Retinal pigment epithelial cell (primary cell): ENCODE measurements around the gene SDC4.

ENCODE experiments used
- DNase-seq: peaks from one replicate; pipeline ENCODE4 v3.0.0-alpha.2; 2010; ENCODE audit warnings: low read depth
- H3K4me3 ChIP-seq: 2 replicates; pipeline ENCODE4 v1.5.1; 2011; ENCODE audit warnings: mild to moderate bottlenecking, low read length, control low read depth, moderate library complexity
- TF ChIP-seq, protein P1 (sequence below): conservative IDR thresholded peaks from 2 replicates; pipeline ENCODE4 v1.5.1; 2011; ENCODE audit warnings: low read depth, low read length, control low read depth, inconsistent platforms

The SDC4 gene

DNA sequence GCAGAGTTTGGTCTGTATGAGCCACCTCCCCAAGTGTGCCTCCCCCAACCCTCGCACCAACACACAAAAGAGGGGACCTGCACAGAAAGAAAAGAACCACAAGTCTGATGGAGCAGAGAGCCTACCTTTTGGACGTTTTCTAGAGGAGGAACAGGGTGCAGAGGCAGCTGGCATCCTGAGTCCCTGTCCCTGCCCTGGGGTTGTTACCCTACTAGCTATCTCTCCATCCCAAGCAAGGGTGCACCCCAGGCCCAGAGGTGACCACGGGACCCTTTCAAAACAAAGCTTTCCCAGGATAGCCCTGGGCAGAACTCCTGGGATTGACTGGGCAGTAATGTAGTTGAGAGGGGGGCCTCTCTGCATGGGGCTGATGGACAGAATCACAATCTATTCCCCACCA is 30.4 kb downstream of the SDC4 start:
- DNase-seq: no peak
- no peak overlapping the region for H3K4me3 ChIP-seq
- TF ChIP-seq, protein P1, sequence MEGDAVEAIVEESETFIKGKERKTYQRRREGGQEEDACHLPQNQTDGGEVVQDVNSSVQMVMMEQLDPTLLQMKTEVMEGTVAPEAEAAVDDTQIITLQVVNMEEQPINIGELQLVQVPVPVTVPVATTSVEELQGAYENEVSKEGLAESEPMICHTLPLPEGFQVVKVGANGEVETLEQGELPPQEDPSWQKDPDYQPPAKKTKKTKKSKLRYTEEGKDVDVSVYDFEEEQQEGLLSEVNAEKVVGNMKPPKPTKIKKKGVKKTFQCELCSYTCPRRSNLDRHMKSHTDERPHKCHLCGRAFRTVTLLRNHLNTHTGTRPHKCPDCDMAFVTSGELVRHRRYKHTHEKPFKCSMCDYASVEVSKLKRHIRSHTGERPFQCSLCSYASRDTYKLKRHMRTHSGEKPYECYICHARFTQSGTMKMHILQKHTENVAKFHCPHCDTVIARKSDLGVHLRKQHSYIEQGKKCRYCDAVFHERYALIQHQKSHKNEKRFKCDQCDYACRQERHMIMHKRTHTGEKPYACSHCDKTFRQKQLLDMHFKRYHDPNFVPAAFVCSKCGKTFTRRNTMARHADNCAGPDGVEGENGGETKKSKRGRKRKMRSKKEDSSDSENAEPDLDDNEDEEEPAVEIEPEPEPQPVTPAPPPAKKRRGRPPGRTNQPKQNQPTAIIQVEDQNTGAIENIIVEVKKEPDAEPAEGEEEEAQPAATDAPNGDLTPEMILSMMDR: no peak

DNA sequence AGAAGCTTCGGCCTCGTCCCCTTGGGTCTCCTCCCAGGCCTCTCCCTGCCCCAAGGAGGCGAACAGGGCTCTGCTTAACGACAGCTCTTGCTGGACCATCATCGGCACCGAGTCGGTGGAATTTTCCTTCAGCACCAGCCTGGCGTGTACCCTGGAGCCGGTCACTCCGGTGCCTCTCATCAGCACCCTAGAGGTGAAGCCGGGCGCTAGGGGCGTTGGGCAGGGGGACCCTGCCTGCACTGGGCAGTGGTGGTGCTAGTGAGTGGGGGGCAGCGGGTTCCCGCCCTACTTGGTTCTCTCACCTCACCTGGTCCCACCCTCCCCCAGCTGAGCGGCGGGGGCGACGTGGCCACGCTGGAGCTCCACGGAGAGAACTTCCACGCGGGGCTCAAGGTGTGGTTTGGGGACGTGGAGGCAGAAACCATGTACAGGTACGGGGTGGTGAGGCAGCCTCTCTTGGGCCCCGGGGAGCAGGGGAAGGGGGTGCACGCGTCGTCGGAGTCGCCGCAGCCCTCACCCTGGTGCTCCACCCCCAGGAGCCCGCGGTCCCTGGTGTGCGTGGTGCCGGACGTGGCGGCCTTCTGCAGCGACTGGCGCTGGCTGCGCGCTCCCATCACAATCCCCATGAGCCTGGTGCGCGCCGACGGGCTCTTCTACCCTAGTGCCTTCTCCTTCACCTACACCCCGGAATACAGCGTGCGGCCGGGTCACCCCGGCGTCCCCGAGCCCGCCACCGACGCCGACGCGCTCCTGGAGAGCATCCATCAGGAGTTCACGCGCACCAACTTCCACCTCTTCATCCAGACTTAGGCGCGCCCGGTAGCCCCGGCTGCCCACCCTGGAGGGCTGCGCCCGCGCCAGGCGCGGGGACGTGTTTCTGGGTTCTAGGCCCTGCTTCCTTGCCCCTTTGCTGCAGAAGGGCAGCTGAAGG is 31.8 kb downstream of the SDC4 start:
- TF ChIP-seq, protein P1: no peak
- no peak overlapping the region for H3K4me3 ChIP-seq
- no peak for DNase-seq

DNA sequence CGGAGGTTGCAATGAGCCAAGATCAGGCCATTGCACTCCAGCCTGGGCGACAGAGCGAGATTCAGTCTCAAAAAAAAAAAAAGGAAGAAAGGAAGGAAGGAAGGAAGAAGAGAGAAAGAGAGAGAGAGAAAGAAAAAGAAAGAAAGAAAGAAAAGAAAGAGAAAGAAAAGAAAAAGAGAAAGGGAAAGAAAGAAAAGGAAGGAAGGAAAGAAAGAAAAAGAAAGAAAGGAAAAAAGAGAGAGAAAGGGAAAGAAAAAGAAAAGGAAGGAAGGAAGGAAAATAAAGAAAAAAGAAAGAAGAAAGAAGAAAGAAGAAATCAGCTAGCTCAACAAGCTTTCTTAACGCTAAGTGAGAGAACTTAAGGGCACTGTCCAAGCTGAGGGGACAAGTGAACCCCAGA is 32.6 kb downstream of the SDC4 start:
- TF ChIP-seq, protein P1: no peak
- no peak overlapping the region for H3K4me3 ChIP-seq
- no peak for DNase-seq

DNA sequence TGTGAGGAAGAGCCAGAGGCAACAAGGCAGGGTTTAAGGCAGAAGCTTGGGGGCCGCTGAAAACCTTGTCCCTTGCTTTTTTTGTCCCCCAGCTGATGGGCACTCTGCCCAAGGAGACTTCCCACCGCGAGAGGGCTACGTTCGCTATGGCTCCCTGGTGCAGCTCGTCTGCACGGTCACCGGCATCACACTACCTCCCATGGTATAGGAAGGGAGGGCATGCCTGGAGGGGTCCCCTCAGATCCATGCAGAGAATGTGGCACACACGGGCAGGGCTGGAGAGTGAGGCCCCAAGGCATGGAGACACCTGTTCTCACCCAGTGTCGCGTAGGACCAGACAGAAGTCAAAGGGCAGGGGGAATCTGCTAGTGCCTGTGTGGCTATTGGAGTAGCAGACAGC is 34.3 kb downstream of the SDC4 start:
- DNase-seq: no peak
- no peak overlapping the region for H3K4me3 ChIP-seq
- TF ChIP-seq, protein P1: no peak

DNA sequence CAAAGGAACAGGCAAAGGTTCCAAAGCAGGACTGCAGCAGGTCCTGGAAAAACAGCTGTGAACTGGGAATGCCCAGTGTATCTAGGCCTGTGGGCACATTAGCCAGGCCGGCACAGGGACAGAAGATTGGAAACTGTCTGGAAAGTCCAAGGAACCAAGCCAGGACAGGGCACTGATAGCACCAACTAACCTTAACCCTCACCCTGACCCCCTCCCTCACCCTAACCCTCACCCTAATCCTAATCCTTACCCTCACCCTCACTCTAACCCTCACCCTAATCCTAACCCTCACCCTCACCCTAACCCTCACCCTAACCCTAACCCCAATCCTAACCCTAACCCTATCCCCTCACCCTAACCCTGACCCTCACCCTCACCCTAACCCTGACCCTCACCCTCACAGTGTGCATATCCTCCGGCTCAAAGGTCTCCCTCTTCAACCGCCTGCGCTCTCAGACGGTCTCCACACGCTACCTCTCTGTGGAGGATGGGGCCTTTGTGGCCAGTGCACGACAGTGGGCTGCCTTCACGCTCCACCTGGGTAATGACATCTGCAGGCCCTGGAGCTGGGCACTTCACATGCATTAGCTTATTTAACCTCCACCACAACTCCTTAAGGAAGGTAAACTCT is 35.0 kb downstream of the SDC4 start:
- no peak overlapping the region for H3K4me3 ChIP-seq
- TF ChIP-seq, protein P1: no peak
- DNase-seq: no peak

DNA sequence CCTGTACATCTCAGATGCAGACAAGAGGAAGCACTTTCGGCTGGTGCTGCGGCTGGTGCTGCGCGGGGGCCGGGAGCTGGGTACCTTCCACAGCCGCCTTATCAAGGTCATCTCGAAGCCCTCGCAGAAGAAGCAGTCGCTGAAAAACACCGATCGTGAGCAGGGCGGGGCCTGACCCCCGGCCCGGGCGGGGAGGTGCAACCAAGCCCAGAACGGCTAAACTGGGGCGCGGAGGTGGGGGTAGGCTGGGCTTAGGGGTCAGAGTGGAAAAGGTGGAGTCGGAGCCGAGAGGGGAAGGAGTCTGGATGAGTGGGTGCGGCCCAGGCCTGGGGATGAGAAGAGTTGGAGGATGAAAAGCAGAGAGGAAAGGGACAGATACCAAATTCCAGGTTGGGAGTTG is 36.0 kb downstream of the SDC4 start:
- TF ChIP-seq, protein P1: no peak
- no peak overlapping the region for H3K4me3 ChIP-seq
- DNase-seq: no peak
